ENCODE results near the gene AKAP1. TPM values are rescaled to one million over a fixed set of nuclear protein-coding genes. Genes with fewer than 3 reads are reported as not detected.

Gene AKAP1
- total RNA-seq, 1 donor from 2014 or later, result 28.1 TPM

DNA sequence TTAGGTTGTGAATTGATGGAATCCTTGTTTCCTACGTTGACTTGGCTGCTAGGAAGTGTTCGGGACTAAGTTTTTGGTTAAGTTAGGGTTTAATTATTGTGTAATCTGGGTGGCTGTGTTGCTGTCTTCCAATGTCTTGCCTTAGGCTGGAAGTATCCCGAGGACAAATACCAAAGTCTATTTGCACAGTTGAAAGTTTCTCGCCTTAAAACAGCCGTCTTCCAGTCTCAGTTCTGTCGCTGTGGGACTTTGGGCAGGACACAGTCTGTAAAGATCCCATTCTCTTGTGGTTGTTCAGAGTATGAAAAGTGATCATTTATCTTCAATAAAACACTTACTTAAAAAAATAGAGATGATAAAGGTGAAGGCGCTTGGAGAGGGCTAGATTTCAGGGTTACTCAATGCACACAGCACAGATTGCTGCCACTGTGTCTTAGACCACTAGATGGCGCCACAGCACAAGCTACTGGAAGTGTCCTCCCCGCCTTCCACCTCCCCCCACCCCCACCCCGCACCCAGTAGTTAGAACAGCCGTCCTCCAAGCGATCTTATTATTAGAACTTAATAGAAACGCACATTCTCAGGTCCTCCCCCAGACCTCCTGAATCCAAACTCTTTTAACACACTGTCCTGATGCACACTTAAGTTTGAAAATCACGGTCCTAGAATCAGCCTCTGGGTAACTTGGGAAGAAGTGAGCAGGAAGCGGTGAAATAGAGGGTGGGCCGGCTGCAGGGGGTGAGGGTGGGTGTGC is 45.8 kb downstream of the AKAP1 start:
- peak; percentile 53 for DNase-seq (ENCODE audit: low read depth)

DNA sequence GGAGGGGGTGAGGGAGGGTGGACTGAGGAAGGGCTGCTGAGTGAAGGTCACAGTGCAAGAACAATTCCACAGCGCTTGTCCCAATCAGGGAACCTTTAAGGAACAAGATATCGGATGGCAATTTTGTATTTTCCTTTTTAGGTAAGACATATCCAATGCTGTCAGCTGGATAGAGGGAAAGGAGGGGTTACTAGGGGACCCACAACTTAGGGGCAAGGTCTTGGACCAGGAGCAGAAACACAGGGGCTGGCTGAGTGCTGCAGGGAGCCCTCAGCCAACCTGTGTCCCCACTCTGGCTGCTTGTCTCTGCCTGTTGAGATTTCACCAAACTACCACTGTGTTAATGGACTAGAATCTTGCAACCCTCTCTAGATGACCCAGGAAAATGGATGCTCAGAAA is 47.6 kb downstream of the AKAP1 start:
- no peak for DNase-seq (ENCODE audit: low read depth)

DNA sequence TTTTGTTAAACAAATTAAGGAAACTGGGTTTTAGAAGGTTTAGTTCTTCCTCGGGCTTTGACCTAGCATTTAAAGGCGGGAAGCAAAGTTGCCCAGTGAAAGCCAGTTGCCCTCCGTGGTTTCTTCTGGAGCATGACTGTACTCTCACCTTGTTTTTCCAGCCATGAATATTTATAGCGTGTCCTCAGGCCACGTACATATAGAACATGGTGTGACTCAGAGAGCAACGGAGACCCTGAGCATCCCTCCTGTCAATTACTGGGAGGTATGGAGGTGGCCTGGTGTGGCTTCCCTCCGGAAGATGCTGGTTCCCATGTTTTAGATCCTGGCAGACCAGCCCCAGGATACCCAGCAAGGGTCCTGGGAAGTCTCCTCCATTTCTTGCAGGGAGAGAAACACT is 48.4 kb downstream of the AKAP1 start:
- no peak for DNase-seq (ENCODE audit: low read depth)

DNA sequence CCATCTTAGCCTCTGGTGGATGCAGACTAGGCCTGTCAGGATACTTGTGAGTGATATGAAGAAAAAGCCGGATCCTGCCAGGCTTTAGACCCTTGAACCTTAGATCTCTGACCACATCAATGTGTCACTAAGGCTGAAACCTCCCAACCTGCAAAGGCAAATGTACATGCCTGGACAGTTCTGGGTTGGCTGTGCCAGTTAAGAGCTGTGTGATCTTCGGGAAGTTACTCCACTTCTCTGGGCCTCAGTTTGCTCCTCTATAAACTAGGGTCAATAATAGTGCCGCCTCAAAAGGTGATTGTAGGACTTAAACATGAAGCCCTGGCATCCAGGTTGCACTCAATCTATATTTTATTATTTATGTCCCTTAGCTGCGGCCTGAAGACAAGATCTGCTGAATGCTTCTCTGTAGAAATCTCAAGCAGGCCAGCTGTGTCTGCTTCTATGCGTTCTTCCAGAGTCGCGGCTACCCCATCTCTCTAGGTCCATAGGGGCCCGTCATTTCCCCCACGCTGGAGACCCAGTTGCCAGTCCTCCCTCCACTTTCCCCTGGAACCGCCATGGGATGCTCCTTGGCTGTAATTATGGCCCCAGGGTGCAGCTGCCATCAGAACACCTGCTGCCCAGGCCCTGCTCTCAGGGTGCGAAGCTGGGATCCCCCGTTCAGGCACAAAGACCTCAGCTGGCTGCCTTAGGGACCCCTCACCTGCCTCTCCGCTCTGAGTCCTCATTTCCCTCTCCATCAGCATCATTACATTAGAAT is 50.2 kb downstream of the AKAP1 start:
- DNase-seq (ENCODE audit: low read depth), result no peak

DNA sequence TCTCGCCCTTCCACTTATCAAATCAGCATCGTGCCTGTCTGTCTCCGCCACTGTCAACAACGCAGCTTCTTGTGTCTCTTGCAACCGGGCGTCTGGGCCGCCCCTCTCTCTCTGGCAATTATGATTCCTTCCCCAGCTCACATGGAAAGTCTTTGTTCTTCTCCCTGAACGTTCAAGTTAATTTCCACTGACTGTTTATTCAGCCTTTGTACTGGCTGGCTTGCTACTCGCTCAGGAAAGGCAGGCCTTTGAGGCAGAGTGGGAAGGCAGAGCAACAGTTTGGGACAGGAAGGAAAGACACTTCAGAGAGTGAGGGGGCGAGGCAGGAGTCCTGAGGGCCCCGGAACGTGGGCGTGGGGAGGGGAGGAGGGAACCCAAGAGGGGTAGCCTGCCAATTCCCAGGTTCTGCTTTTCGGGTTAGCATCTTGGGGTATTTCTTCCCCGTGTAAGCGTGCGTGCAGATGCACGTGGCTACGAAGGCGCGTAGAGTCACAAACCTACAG is 50.8 kb downstream of the AKAP1 start:
- no peak for DNase-seq (ENCODE audit: low read depth)

DNA sequence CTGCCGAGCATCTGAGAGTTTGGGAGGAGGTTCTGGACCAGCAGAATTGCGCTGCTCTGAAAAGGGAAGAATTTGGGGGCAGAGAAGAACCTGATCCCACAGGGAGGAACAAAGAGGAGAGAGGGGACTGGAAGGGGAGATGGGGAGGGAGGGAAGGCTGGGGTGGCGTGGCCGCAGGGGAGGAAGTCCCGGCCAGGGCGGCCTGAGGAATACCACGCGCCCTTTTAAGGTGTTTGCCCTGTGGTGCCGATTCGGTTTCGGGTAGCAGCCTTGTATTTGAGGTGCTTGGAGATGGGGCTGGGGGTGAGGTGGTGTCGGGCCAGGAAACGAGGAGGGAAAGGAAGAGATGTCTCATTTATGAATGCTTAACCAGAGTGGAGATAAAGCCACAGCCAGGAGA is 51.3 kb downstream of the AKAP1 start:
- no peak for DNase-seq (ENCODE audit: low read depth)

DNA sequence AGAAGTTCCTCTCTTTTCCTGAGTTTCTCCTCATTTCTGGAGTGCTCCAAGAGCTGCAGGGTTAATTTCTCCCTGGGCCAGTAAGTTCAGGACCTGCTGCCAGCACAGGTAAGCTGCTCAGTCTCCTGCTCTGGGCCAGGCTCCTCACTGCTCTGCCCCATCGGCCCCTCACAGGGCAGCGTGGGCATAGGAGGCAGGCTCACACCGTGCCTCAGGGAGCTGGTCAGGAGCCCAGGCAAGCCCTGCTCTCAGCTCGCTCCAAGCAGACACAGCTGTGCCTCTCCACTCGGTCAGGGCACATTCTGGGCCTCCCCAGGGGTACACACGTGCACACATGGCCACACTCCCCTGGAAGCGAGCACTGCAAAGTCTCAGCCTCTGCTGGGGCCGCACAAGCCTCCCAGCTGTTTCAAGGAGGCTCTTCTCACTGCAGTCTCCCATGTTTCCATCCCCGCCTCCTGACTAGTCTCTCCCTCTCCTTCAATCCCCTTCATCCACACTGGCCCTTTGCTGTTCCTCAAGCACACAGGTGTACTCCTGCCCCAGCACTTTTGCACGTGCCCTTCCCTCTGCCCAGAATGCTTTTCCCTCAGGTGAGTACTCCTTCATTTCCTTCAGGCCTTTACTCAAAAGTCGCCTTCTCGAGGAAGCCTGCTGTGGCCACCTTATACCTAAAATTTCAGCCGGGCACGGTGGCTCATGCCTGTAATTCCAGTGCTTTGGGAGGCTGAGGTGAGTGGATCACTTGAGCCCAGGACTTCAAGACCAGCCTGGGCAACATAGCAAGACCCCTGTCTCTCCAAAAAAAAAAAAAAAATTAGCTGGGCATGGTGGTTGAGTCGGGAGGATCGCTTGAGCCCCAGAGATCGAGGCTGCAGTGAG is 53.2 kb downstream of the AKAP1 start:
- no peak for DNase-seq (ENCODE audit: low read depth)

DNA sequence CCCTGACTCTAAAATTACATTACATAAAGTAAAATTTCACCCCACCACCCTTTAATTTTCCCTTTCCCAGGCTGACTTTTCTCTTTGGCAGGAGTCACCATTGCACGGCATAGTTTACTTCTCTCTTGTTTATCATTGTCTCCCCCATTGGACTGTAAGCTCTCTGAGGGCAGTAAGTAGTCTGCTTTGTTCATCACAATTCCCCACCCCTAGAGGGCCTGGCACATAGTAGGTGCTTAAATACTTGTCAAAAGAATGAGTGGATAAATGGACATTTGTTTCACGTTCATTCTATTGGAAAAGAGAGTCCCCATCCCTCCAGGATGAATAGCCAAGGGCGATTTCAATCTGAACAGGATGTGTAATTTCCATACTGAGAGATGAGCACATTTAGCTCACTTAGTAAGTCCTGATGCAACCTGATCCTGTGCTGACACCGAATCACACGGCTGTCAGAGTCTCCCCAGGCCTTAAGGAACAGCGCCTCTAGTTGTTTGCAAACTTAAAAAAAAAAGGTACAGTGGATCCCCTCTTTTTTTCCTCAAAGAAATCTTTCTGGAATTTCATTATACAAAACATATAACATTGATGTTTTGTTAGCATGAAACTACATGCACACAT is 54.0 kb downstream of the AKAP1 start:
- no peak for DNase-seq (ENCODE audit: low read depth)

DNA sequence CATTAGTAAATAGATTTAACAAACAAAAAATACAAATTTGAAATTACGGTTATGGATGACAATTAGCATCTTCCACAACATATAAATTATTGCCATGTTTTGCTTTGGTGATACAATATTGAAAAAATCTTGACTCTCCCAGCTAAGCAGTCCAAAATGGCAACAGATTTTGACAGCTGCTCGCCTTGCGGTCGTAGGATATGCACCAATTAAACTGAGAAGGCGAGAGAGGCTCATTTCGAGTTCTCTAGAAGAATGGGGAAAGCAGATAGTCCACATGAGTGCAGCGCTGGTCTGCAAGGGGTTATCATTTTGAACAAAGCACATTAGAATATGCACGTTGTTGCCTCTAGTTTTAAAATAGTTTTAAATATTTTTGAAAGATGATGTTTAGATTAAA is 55.3 kb downstream of the AKAP1 start:
- no peak for DNase-seq (ENCODE audit: low read depth)

DNA sequence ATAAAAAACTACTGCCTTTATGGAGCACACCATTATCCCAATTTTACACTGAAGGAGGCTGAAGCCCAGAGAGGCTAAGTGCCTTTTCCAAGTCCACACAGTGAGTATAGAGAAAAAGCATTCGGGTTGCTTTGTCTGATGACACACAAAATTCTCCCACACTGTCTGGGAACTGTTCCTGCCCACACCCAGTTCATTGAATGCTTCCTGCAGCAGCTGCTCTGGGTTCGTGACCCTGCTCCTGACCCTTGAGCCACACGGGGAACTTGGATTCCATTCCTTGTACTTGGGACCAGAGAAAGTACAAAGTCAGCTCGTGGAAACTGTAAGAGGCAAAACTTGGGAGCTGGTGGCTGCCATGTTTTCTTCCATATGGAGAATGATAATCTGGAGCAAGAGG is 57.9 kb downstream of the AKAP1 start:
- DNase-seq (ENCODE audit: low read depth), result peak; percentile 35

DNA sequence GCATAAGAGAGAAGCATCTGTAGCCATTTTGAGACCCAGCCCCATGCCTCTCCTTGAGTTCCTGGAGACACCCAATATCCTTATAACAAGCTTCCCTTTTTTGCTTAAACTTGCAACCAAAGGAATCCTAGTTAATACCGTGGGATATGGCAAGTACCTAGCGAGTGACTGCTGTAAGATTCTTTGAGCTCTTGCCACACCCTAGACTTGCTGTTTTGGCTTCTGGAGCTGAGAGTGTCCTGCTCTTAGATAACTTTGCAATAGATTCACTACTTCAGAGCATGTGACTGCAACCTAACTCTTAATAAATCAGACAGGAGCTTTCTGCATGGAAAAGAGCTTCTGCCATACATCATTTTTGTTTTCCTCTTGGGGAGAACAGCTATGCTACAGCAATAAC is 58.3 kb downstream of the AKAP1 start:
- no peak for DNase-seq (ENCODE audit: low read depth)

DNA sequence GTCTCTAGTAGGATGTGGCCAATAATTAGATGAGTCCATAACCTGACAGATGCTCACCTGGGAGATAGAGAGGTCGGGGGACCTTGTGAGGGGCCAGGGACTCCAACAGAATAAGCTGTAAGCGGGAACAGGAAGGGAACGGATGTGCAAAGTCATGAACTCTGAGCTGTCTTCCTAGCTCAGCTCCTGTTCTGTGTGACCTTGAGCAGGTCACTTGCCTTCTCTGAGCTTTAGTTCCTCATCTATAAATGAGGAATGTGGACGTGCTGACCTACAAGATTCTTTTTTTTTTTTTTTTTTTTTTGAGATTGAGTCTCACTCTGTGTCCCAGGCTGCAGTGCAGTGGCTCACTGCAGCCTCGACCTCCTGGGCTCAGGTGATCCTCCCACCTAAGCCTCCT is 58.9 kb downstream of the AKAP1 start:
- no peak for DNase-seq (ENCODE audit: low read depth)

DNA sequence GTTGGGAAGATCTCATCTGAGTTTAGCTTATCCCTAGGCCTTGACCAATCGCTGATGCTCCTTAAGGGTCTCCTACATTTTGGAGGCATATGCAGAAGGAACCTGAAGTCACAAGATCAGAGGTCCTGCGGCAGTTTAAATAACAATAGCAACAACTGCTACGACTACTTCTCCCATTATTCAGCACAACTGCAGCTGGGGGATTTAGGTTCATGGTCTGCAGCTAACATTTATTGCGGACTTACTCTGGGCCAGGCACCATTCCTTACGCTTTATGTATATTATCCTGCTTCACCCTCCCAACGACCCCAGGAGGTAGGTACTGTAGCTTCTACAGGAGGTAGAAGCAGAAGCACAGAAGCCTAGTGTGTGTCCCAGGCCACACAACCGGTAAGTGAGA is 59.5 kb downstream of the AKAP1 start:
- DNase-seq (ENCODE audit: low read depth), result no peak

DNA sequence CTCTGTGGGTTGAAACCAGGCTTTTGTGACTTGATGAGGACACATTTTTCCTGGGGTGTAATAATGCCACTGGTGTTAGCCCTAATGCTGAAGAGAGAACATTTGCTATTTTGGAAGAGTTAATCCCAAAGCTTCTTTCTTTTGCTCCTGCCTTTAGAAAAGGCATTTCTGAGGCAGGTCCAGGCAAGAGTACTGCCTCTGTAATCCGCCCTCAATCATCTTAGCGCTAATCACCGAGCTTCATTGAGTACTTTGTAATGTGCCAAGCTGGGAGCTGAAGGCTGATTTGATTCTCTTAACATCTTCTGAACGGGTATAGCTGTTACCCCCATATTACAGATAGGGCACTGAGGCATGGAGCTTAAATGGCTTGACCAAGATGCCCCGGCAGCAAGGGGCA is 60.3 kb downstream of the AKAP1 start:
- no peak for DNase-seq (ENCODE audit: low read depth)

DNA sequence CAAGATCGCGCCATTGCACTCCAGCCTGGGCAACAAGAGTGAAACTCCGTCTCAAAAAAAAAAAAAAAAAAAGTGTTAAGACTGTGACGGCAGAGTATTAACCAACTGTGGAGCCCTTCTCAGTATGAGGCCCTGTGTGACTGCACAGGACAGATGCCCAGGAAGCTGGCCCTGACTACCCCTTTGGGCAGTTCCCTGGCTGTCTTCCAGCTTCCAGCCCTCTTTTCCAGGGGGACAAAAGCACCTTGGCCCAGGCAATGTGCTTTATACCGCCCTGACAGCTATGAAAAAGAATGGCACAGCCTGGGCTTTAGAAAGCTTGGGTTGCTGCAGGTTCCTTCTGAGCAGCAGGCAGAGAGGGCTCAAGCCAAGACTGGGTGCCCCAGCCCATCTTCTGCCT is 61.2 kb downstream of the AKAP1 start:
- DNase-seq (ENCODE audit: low read depth), result no peak

DNA sequence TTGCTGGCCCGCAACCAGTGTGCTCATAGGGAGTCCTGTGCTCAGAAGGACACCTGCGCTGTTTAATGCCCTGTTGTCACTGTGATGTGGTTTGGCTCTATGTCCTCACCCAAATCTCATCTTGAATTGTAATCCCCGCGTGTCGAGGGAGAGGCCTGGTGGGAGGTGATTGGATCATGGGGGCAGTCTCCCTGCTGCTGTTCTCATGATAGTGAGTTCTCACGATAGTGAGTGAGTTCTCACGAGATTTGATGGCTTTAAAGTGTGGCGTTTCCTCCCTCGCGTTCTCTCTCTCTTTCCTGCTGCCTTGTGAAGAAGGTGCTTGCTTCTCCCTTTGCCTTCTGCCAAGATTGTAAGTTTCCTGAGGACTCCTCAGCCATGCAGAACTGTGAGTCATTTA is 66.8 kb downstream of the AKAP1 start:
- DNase-seq (ENCODE audit: low read depth), result no peak

DNA sequence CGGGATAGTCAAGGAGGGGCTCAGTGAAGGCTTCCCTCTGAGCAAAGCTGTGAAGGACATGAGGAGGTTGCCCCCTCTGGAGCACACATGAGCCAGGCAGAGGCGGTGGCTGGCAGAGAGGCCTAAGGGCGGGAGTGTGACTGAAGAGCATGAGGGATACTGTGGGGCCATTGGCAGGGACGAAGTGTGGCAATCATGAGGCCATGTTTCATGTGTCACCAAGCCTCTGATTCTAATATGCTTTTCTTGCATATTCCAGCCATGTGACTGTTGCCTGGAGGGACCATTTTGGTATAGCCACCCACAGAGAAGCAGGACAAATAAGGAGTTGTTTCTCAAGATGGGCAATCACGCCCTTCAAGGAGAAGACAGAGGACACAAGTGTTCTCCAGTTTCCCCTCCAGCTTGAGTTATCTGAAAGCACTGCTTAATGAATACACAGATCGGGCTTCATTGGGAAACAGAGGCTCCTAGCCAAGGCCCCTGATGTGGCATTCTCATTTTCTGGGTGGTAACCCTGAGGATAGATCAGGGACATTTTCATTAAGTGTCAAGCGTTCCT is 68.0 kb downstream of the AKAP1 start:
- no peak for DNase-seq (ENCODE audit: low read depth)

DNA sequence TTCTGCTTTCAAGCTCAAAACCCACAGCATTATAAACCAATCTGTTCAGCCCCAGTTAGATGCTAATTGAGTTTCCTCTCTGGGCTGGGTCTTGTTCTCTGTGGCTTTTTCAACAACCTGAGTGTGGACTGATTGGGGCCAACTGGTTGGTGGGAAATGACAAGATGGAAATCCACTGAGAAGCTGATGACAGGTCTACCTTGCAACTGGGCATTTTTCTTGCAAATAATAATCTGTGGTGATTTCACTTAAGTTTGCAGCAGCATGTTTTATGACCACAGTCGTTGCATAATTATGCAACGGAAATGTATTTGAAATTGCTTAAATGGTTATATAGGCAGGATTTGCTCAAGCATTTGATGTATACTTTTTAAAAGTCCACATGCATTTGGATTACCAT is 69.9 kb downstream of the AKAP1 start:
- no peak for DNase-seq (ENCODE audit: low read depth)

DNA sequence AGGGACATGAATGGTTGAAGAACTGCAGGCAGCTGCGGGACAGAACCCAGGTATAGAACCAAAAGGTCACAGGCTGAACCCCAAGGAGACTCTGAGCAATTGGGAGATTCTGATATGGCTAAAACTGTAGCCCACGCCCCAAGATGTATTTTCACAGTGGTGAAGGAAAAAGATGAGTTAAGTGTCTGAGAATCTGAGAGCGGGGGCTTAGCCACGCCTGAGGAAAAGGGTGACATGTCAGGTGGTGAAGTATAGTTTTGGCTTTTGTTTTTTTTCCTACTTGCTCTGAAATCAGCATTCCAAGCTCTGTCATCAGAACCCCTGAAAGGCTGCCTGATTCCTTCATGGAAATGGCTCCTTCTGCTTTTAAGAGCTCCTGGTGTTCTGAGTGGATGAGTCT is 73.3 kb downstream of the AKAP1 start:
- DNase-seq (ENCODE audit: low read depth), result no peak

DNA sequence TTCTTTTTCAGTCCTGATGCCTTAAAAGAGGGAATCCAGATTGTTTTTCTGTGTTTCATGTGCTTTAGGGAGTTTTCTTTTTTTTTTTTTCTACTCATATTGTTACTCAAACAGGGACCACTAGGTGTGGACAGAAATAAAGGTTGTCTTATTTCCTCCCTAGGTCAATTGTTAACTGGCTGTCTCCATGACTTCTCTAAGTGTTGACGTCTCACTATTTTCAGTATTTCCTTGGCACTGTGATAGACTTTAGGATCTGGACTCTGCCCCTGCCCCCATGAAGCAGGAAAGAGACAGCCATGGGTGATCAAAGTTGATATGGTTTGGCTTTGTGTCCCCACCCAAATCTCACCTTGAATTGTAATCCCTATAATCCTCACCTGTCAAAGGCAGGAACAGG is 73.7 kb downstream of the AKAP1 start:
- DNase-seq (ENCODE audit: low read depth), result peak; percentile 21

DNA sequence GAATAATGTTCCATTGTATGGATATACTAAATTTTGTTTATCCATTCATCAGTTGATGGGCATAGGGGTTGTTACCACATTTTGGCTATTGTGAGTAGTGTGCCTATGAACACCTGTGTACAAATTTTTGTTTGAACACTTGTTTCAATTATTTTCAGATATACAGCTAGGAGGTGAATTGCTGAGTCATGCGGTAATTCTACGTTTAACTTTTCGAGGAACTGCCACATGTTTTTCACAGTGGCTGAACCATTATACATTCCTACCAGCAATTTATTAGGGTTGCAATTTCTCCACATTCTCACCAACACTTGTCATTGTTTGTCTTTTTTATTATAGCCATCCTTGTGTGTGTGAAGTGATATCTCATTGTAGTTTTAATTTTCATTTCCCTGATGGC is 75.6 kb downstream of the AKAP1 start:
- DNase-seq (ENCODE audit: low read depth), result no peak

DNA sequence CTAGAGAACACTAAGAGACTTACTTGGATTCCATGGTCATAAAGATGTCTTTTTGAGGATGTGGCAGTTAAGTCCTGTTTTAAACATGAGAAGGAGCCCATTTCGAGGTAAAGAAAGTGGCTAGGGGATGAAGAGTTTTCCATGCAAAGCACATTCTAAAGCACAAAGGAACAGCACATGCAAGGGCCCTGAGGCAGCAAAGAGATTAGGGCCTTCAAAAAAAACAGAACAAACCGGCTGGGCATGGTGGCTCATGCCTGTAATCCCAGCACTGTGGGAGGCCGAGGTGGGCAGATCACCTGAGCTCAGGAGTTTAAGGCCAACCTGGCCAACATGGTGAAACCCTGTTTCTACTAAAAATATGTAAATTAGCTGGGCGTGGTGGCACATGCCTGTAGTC is 79.8 kb downstream of the AKAP1 start:
- no peak for DNase-seq (ENCODE audit: low read depth)

All from renal cortical epithelial cell (primary cell).